Measurements from ENCODE around the gene TTPAL. TPM values are rescaled to one million over a fixed set of nuclear protein-coding genes. Genes with fewer than 3 reads are reported as not detected.

TTPAL gene
- total and polyA plus RNA-seq, 2 donors (not counting 1 experiment from before 2014, with no cell fraction given) = 11.9 to 12.6 TPM

- no peak for DNase-seq (ENCODE audit: low read depth in 2 of 2)
- peaks cover 3% of the 10 kb centered on the region for H3K36me3 ChIP-seq (ENCODE audit: control insufficient read depth, insufficient read depth, low read length)
- H3K27me3 ChIP-seq (ENCODE audit: control insufficient read depth, insufficient read depth, low read length) = no peaks in the 10 kb centered on the region
- H4K20me1 ChIP-seq (ENCODE audit: control insufficient read depth, extremely low read depth, insufficient read depth, low read length) = peaks cover 2% of the 10 kb centered on the region
- no peaks in the 10 kb centered on the region for H3K9me3 ChIP-seq (ENCODE audit: control insufficient read depth, insufficient read depth, low read depth, low read length)
- no peak overlapping the region for H3K4me2 ChIP-seq (ENCODE audit: extremely low read depth, insufficient read depth, low read length)
- no peak overlapping the region for H3K9ac ChIP-seq (ENCODE audit: insufficient read depth, low read length)
- H3K27ac ChIP-seq (ENCODE audit: insufficient read depth, low read length) = no peak overlapping the region
- H3K79me2 ChIP-seq (ENCODE audit: control insufficient read depth, insufficient read depth, low read length) = peaks cover 74% of the 10 kb centered on the region
- no peak for TF ChIP-seq EZH2 (IDR thresholded peaks at IDR 0.05; ENCODE audit: low read length, missing control alignments)
- TF ChIP-seq CTCF (conservative IDR thresholded peaks at IDR 0.05 in 1 of 2, IDR thresholded peaks at IDR 0.05 in 1 of 2; ENCODE audit: low read depth in 1 of 2, low read length in 2 of 2) = no peak
- H2AFZ ChIP-seq (ENCODE audit: low read length) = no peak overlapping the region
- H3K4me3 ChIP-seq (replicated peaks in 1 of 4; ENCODE audit: control extremely low read depth in 1 of 4, insufficient read depth in 1 of 4, low read depth in 3 of 4, low read length in 4 of 4) = no peak overlapping the region
- H3K4me1 ChIP-seq (ENCODE audit: control insufficient read depth, extremely low read depth, insufficient read depth, low read length) = peaks cover 2% of the 10 kb centered on the region
Measured at GRCh38 chr20:44516491-44516890, 40.8 kb downstream of the TTPAL start.

GRCh38 chr20:44517454-44517853 is 41.8 kb downstream of the TTPAL start:
- DNase-seq (ENCODE audit: low read depth in 2 of 2) = no peak
- no peak overlapping the region for H3K27ac ChIP-seq (ENCODE audit: insufficient read depth, low read length)
- TF ChIP-seq CTCF (conservative IDR thresholded peaks at IDR 0.05 in 1 of 2, IDR thresholded peaks at IDR 0.05 in 1 of 2; ENCODE audit: low read depth in 1 of 2, low read length in 2 of 2) (no peak), EZH2 (IDR thresholded peaks at IDR 0.05; ENCODE audit: low read length, missing control alignments) (no peak)
- H3K4me1 ChIP-seq (ENCODE audit: control insufficient read depth, extremely low read depth, insufficient read depth, low read length) = peaks cover 2% of the 10 kb centered on the region
- peaks cover 2% of the 10 kb centered on the region for H4K20me1 ChIP-seq (ENCODE audit: control insufficient read depth, extremely low read depth, insufficient read depth, low read length)
- H3K27me3 ChIP-seq (ENCODE audit: control insufficient read depth, insufficient read depth, low read length) = no peaks in the 10 kb centered on the region
- H2AFZ ChIP-seq (ENCODE audit: low read length) = no peak overlapping the region
- H3K4me2 ChIP-seq (ENCODE audit: extremely low read depth, insufficient read depth, low read length) = no peak overlapping the region
- H3K9me3 ChIP-seq (ENCODE audit: control insufficient read depth, insufficient read depth, low read depth, low read length) = no peaks in the 10 kb centered on the region
- H3K79me2 ChIP-seq (ENCODE audit: control insufficient read depth, insufficient read depth, low read length) = peaks cover 77% of the 10 kb centered on the region
- H3K9ac ChIP-seq (ENCODE audit: insufficient read depth, low read length) = no peak overlapping the region
- peaks cover 1% of the 10 kb centered on the region for H3K36me3 ChIP-seq (ENCODE audit: control insufficient read depth, insufficient read depth, low read length)
- H3K4me3 ChIP-seq (replicated peaks in 1 of 4; ENCODE audit: control extremely low read depth in 1 of 4, insufficient read depth in 1 of 4, low read depth in 3 of 4, low read length in 4 of 4) = no peak overlapping the region

- no peak overlapping the region for H3K4me2 ChIP-seq (ENCODE audit: extremely low read depth, insufficient read depth, low read length)
- TF ChIP-seq CTCF (conservative IDR thresholded peaks at IDR 0.05 in 1 of 2, IDR thresholded peaks at IDR 0.05 in 1 of 2; ENCODE audit: low read depth in 1 of 2, low read length in 2 of 2) (no peak), EZH2 (IDR thresholded peaks at IDR 0.05; ENCODE audit: low read length, missing control alignments) (no peak)
- no peak overlapping the region for H2AFZ ChIP-seq (ENCODE audit: low read length)
- no peaks in the 10 kb centered on the region for H3K9me3 ChIP-seq (ENCODE audit: control insufficient read depth, insufficient read depth, low read depth, low read length)
- no peaks in the 10 kb centered on the region for H3K36me3 ChIP-seq (ENCODE audit: control insufficient read depth, insufficient read depth, low read length)
- peaks cover 73% of the 10 kb centered on the region for H3K79me2 ChIP-seq (ENCODE audit: control insufficient read depth, insufficient read depth, low read length)
- peaks cover 2% of the 10 kb centered on the region for H3K4me1 ChIP-seq (ENCODE audit: control insufficient read depth, extremely low read depth, insufficient read depth, low read length)
- H3K9ac ChIP-seq (ENCODE audit: insufficient read depth, low read length) = no peak overlapping the region
- no peak for DNase-seq (ENCODE audit: low read depth in 2 of 2)
- H3K4me3 ChIP-seq (replicated peaks in 1 of 4; ENCODE audit: control extremely low read depth in 1 of 4, insufficient read depth in 1 of 4, low read depth in 3 of 4, low read length in 4 of 4) = no peak overlapping the region
- H4K20me1 ChIP-seq (ENCODE audit: control insufficient read depth, extremely low read depth, insufficient read depth, low read length) = peaks cover 2% of the 10 kb centered on the region
- H3K27me3 ChIP-seq (ENCODE audit: control insufficient read depth, insufficient read depth, low read length) = no peaks in the 10 kb centered on the region
- H3K27ac ChIP-seq (ENCODE audit: insufficient read depth, low read length) = no peak overlapping the region
Measured at GRCh38 chr20:44518248-44518647, 42.6 kb downstream of the TTPAL start.

All from fibroblast of lung (primary cell).